NCI-H524 treated with DMSO at 0.1 percent for 48 hours (cell line): ENCODE results near the gene ATP12A.

ENCODE experiments used
- DNase-seq: peaks from one replicate; lab custom pipeline; 2025; lab: John Stamatoyannopoulos, UW

The ATP12A gene

DNA sequence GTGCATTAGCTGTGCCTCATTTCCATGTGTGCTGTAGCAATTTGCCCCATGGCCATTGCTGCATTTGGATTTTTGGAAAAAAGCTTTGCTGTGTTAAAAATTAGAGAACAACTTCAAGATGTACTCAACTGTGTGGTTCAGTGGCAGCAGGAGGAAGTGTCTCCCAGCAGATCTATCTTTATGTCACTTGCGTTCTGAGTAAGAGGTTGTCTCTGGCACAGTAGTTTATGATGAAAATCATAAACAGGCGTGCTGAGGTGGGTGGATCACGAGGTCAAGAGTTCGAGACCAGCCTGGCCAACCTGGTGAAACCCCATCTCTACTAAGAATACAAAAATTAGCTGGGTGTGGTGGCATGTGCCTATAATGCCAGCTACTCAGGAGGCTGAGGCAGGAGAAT, 54.7 kb downstream of the ATP12A start:
- no peak for DNase-seq

DNA sequence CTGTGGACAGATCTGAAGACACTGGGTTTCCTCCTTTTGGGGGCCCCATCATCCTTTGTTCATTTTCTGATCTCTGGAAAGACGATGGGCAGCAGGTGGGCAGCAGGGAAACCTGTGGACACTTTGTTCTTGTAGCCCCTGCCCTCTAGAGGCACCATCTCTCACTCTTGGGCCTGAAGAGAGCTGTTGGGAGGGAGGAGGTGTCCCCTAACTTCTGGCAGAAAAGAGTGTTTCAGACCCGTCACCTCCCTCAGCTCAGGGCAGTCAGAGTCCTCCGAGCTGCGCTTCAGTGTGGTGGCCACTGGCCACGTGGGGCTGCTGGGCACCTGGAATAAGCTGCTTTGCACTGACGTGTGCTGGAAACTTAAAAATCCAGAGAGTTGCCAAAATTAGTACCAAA, 56.8 kb downstream of the ATP12A start:
- no peak for DNase-seq

DNA sequence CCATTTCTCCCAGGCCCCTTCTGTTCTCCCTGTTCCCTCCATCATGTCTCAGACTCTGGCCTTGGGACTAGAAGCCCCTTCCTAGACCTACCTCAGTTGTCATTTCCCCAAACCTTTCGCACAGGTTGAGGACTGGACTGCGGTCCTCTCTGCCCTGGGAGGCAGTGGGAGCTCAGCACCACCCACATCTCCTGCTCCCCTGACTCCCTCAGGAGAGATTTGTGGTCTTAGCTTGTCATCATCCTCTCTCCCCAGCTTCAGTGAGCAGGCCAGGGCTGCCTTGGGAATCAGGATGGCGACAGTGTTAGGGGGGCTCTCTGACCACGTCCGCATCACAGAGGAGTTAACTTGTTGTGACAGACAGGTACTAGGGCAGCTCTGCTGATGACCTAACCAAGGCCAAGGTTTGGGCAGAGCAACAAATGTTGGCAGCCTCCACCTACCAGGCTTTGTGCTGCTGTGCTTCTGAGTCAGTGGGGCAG, 58.2 kb downstream of the ATP12A start:
- DNase-seq, result no peak

DNA sequence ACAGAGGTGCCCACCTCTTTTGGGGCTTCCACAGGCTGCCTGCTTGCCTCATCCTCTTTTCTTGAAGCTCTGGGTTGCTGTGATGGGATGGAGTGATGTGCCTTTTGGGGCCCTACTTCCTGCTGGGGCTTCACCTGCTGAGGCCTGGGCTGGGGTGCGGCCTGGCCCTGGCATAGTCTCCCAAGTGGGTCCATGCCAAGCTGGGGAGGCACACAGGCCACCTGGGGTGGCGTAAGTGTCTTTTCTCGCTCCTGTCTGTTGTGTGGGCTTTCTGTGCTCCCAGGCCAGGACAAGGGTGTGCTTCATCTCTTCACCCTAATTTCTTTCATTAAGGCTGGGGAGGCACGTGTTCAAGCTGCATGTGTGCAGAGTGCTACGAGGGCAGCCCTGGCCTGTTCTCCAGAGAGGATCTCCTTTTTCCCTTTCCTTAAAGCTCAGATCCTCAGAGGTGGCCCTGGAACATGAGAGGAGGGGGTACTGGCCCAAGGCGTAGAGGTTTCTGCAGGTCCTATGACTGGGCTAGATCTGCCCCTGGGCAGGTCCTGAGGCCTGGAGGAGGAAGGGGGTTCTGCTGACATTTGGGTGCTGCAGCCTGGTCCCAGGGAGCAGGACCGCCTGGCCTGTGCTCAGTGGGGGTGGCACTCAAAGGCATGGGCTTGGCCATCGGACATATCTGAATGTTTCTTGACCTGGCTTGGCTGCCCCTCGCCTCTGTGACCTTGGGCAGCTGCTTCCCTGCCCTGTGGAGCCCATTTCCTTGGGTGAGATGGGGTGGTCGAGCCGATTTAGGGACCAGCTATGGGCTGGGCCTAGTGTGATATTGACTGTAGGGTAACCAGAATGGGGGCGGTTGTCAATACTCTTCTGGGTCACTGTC, 60.0 kb downstream of the ATP12A start:
- no peak for DNase-seq

DNA sequence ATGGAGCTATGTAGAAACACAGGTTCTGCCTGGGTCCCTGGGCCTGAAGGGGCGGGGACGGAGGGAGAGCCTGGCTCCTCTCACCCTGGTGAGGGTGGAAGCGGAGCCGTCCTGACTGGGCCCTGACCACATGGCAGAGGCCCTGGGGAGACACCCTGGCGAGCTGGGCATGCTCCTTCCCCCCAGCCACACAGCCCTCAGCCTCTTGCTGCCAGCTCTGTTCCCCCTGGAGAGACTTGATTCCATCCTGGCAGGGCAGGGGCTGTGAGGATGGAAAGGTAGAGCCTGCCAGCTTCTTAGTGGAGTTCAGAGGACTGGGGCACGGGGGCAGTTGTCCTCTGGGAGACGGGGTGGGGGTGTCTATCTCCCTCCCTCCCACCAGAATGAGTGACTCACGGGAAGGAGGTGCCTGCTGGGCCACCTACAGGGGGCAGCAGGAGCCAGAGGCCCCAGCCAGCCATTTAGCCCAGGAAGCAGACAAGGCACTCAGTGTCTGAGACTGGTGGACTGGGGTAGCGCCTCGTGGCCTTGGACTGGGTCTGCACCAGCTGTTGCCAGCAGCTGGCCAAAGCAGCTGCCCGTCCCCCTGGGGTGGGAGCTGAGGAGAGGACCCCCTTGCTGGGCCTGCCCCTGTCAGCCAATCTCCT, 60.9 kb downstream of the ATP12A start:
- DNase-seq, result no peak

DNA sequence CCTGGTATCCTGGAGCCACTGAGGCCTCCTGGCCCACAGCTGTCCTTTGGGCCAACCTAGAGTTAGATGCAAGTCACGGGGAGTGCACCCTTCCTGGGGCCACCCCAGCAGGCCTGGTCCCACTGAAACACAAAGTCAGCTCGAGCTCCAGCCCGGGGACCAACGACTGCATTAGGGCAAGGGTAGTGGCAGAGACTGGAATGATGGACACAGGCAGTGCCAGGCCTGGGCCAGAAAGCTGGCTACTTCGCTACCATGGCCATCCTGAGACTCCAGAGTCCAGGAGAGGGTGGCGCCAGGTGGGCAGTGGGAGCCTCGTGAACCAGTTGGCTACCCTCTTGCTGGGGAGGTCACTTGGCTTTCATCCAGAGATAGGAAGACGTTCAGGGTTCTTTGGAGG, 61.6 kb downstream of the ATP12A start:
- no peak for DNase-seq

DNA sequence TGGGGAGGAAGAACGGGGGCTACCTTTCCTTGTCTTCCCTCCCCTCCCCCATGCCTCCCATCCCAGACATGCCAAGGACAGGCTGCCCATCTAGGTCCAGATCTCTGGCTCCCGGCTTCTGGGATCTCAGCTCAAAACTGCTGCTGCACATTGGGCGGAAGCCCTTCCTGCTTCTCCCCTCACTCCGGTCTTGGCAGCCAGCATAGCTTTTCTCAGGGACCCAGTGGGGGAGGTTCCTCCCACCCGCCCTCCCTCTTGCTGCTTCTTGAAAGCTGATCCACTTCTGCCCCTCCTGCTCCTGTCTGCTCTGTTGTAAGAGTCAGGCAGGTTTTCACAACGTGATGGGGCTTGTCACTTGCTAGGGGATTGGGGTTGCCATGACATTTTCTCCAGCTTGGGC, 62.1 kb downstream of the ATP12A start:
- peak; percentile 82 for DNase-seq

DNA sequence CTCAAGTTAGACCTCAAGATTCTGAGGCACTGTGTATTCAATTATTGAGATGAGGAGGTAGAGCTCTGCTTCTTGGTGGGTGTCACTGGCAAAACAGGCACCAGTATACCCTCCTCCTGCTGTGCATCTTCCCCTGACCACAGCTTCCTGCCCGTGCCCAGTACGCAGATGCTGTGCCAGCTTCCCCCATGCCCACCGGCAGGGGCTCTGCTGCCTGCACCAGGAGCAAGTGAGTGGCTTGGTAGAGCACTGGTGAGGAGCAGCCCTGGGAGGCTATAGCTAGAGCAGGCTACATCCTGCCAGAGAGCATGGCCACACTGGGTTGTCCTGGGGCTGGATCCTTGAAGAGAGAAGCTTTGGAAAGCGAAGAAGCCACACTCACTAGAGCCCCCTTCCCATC, 62.8 kb downstream of the ATP12A start:
- DNase-seq, result no peak

DNA sequence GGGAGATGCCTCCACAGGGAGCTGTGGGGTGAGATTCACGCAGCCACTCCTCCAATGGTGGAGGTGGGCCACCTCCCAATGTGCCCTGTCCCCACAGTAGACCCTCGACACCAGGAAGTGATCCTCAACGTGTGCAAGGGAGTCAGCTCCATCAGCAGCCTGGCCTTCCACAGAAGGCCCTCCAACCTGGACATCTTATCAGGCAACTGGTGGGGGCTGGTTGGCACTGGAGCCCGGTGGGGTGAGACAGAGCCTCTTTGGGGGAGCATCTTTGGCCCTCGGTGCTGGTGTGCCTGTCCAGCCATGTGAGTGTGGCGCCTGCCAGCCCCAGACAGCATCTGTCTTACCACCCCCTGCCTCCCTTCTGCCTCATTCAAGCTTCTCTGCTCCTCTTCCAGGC, 64.0 kb downstream of the ATP12A start:
- no peak for DNase-seq

DNA sequence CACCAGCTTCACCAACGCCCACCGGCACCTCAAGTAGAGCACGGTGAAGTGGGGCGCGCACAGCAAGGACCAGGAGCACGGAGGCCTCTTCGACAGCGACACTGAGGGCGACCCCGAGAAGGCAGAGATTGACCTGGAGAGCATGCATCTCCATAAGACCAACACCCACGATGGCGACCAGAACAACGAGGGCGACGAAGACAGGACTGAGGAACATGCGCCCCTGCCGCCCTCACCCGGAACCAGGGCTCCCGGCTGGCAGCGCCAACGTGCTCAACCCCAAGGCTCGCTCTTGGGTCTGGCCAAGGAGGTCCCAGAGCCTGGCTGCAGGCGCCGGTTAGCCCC, 65.3 kb downstream of the ATP12A start:
- no peak for DNase-seq

DNA sequence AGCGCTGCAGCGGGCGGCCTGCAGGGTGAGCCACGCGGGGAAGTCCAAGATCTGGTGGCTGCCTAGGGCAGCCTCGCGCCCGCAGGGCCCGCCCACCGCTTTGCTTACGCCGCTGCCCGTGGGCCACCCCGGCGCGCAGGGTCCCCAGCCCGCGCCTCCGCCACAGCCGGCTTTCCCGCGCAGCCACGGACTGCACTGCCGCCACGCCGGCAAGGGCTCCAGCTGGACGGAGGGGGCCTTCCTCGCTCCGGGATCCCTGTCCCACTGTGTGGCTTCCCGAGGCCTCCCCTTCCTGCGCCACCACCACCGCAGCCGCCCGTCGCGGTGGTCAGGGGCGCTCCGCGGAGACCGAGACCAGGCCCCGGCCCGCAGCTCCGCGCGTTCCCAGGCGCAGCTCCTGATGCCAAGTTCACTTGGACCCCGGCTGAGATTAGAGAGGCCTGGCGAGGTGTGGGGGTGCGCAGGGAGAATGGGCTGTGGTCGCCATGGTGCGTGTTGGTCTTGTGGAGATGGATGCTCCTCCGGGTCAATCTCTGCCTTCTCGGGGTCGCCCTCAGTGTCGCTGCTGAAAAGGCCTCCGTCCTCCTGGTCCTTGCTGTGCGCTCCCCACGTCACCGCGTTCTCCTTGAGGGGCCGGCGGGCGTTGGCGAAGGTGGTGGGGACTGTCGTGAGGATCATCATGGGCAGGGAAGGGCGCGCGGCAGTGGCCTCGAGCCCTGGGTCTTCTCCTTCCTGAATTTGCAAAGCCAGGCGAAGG, 65.8 kb downstream of the ATP12A start:
- DNase-seq, result no peak

DNA sequence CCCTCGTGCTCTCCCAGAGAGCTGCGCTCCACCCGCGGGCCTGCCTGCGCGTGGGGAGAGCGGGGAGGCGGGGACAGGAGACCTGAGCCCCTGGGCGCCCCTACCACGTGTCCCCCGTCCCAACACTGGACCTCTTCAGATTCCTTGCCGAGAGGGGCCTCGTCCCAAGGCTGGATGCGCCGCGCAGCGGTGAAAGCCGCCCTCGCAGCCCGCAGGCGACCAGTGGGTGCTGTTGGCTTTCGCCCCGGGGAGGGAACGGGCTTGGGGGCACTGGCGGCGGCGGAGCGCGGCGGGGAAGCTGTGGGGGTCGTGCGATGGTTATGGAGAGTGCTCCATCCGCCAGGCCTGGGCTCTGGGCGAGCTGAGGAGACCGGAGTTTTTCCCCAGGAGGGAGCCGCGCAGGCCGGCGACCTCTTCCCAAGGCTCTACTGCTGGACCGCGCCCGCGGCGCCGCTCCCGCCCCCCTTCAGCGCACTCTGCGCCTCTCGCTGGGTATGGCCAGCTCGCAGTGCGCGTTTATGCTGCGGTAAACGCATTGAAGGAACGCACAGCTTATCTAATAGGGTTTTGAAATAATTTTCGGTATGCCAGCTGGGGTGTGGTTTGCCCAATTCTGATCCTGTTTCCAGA, 66.5 kb downstream of the ATP12A start:
- DNase-seq, result no peak

DNA sequence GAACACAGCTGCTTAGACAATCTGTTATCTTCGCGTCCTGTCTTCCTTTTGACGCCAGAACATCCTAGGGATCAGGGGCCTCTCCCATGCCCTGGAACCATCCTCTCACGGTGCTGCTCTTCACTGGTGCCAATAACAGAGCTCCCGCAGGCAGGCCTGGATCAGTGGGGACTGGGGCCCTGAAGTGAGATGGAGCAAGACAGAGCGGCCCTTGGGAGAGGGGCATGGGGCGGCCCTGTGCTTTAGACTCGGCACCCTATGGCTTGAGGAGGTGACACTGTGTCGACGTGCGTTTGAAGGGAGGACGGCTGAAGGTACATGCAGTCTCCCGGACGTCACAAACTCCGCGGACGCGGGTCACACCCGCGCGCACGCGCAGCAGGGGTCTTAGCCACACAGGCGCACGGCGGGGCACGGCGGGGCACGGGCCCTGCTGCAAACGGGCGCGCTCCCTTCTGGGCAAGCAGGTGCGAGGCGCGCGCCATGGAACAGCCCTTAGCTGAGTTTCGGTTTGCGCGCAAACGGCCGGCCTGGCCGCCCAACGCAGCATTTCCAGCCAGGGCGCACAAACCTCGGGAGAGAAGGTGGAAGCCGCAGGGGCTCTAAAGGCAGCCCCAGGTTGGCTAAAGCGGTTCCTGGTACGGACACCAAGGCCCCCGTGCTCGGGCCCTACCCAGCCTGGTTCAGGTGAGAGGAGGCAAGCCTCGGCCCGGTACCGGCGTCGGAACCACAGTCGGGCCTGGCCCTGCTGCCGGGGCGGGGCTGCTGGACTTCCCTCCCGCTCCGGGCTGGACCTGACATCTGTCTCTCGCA, 67.2 kb downstream of the ATP12A start:
- peak; percentile 50 for DNase-seq

DNA sequence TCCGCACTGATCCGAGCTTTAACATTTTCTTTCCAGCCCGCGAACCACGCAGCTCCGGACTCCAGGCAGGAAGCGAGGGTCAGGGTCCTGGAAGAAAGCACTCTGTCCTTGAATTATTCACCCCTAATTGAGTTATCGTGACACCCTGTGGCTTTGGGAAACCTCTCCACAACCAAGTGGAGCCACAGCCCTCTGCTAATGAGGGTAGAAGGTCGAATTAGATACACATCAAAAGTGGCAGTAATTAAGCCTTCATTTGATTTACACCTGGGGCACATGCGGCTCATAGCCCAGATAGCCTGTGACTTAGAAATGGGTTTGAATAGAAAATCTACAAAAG, 67.8 kb downstream of the ATP12A start:
- DNase-seq, result peak; percentile 12

DNA sequence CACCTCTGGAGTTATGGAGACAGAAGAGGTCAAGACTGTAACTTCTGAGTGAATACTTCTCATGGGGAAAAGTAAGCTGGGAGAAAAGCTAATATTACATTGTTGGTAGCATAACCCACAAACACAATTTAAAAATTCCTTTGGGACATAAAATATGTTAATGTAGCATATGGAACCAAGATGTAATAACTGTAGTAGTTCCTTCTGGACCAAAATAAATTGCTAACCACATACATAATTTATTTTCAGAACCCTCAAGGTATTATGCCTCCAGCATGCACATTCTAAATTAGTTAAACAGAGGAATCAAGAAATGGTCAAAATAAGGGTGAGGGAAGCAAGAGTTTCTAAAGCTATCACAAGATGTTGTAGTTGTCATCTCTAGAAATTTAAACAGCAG, 79.0 kb downstream of the ATP12A start:
- DNase-seq, result no peak
